Measurements from ENCODE around the gene SVIL. TPM values are rescaled to one million over a fixed set of nuclear protein-coding genes. Genes with fewer than 3 reads are reported as not detected.

Gene SVIL
- total RNA-seq, 1 donor: 12.4 TPM

DNA sequence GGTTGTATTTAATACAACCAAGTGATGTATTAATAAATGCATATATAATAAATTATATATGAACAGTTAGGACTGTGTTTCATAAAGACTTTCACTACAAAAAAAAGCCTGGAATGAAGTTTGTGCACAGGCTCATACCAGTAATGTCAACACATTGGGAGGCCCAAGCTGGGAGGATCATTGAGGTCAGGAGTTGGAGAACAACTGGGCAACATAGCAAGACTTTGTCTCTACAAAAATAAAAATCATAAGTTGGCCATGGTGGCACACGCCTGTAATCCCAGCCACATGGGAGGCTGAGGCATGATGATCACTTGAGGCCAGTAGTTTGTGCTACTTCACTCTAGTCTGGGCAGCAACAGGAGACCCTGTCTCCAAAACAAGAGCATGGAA is 15.8 kb upstream of the SVIL start:
- no peak for DNase-seq (ENCODE audit: low read depth in 2 of 3, low spot score in 2 of 3)

DNA sequence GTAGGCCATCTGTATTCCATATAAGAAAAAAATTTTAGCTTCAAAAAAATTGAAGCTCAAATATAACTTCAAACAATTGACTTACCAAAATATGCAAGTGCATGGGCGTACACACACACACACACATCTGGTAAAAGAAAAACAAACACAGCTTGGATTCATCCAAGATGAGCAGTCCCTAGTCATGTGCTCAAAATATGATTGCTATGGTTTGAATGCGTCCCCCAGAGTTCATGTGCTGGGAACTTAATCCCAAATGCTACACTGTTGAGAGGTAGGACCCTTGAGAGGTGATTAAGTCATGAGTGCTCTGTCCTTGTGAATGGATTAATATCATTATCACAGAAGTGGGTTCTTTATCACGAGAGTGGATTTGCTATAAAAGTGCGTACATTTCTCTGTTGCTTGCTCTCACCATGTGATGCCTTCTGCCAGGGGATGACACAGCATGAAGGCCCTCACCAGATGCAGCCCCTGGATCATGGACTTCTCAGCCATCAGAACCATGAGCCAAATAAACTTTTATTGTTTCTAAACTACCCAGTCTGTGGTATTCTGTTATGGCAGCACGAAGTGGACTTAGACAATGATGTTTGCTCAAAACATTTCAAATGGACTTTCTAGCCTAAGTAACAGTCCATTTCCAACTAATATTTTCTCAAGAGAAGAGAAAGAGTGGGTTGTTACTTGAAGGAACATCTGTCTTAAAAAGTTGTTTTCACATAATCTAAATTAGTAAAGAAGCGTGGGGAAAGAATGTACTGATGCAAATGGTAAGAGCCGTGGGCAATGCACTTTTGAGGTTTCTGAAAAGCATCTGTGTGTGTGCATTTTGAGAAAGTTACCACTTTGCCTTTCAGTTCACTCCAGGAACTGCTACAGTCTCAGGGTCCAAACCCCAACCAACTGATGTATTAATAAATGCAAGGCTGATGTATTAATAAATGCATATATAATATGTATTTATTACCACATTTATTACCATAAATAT is 15.1 kb upstream of the SVIL start:
- no peak for DNase-seq (ENCODE audit: low read depth in 2 of 3, low spot score in 2 of 3)

DNA sequence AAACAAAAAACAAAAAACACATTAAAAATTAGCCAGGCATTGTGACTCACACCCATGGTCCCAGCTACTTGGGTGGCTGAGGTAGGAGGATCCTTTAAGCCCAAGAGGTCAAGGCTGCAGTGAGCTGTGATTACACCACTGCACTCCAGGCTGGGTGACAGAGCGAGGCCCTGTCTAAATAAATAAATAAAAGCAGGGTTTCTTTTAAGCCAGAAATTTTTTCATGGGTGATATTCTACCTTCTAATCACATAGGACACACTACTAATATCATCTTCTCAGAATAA is 14.2 kb upstream of the SVIL start:
- no peak for DNase-seq (ENCODE audit: low read depth in 2 of 3, low spot score in 2 of 3)

GRCh38 chr10:29648114-29648982 is 13.6 kb upstream of the SVIL start:
- peak in 2 of 3 donors; percentile 14 to 18 for DNase-seq (ENCODE audit: low read depth in 2 of 3, low spot score in 2 of 3)

- no peak for DNase-seq (ENCODE audit: low read depth in 2 of 3, low spot score in 2 of 3)
Observed at GRCh38 chr10:29647478-29647877, 12.7 kb upstream of the SVIL start.

DNA sequence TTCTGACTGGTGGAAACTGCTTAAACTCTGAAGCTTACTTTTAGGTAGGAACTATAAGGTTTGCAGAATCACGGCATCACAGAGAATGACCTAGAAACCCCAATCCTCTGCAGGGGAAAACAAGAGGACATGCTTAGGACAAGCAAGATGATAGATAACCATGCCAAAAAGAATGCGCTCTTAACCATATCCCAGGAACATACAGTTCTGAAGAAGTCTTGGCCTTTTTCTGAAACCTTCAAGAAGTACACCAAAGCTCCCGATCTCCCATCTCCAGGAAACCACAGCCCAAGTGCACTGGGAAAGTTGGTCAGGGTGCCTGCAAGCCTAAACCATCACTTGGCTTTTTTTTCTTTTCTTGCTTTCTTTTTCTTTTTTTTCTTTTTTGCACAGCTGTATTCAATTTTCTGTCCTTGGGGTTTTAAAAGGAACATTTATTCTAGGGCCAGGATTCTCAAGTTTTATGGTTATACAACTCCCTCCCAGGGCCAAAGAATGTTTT is 12.2 kb upstream of the SVIL start:
- no peak for DNase-seq (ENCODE audit: low read depth in 2 of 3, low spot score in 2 of 3)

DNA sequence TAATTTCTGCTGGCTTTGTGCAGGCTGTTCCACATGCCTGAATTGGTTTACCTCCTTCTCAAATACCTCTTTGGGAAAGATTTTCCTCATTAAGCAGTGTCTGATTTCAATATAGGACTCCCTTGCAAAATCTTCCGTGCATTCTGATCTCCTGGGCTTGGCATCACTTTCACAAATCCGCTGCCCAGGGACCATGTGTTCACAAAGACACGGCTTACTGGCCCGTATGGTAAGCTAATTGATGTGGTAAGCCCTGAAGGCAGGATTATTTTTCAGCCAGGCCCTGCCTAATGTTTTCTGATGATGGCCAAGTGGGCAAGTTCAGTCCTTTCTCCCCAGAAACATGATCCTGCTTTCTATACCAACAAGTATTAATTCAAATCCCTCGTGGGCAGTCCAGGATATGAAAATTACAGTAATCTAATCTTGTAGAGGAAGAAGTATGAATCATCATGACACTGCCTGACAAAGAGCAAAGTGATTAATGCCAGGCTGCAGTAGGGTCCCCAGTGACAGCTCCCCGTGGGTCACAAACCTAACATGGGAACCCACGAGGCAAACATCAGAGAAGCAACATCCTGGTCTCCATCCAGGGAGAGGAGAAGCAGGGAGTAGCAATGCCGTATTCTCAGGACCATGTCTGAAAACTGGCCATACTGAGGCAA is 11.6 kb upstream of the SVIL start:
- DNase-seq (ENCODE audit: low read depth in 2 of 3, low spot score in 2 of 3): peak in 1 of 3 donors; percentile 15

- DNase-seq (ENCODE audit: low read depth in 2 of 3, low spot score in 2 of 3): no peak
Observed at GRCh38 chr10:29643771-29644501, 9.2 kb upstream of the SVIL start.

GRCh38 chr10:29642990-29643389 is 8.2 kb upstream of the SVIL start:
- DNase-seq (ENCODE audit: low read depth in 2 of 3, low spot score in 2 of 3): no peak

- DNase-seq (ENCODE audit: low read depth in 2 of 3, low spot score in 2 of 3): no peak
Observed at GRCh38 chr10:29637537-29637936, 2.8 kb upstream of the SVIL start.

DNA sequence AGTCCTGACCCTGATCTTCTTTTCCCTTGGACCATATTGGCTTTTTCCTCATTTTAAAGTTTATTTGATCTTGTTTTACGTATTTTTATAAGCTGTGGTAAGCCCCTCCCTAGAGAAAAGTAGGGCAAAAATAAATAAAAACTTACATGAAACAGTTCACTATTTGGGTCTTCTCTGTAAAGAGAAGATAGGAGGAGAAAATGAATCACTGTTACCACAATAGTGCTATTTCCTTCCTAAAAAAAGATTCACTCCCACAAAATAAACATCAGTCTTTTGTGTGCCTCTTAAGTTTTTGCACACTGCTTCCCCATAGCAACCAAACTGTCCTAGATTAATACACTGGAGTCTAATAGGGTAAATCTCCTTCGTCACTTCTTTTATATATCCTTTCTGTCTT is 1.4 kb upstream of the SVIL start:
- DNase-seq (ENCODE audit: low read depth in 2 of 3, low spot score in 2 of 3): peak in 2 of 3 donors; percentile 40 to 64

GRCh38 chr10:29635711-29636144 is 957 bp upstream of the SVIL start:
- no peak for DNase-seq (ENCODE audit: low read depth in 2 of 3, low spot score in 2 of 3)

DNA sequence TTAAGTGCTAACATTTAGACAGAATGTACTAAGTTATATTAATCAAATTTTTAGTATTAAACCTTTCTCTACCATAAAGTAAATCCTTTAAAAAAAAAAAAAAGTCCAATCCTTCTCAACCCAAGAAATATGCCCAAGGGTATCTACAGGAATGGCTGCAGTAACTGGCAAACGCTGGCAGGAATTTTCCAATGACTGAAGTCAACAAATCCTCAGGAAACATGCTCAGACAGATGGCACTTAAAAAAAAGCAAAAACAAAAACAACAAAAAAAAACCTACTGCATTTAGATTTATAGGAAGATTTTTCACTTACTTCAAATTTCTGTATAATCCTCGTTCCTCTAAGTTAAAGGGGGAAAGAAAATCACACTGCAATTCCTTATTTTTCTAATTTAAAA is 666 bp downstream of the SVIL start:
- no peak for DNase-seq (ENCODE audit: low read depth in 2 of 3, low spot score in 2 of 3)

GRCh38 chr10:29631049-29631339 is 3.8 kb downstream of the SVIL start:
- DNase-seq (ENCODE audit: low read depth in 2 of 3, low spot score in 2 of 3): no peak

GRCh38 chr10:29630205-29631048 is 4.3 kb downstream of the SVIL start:
- DNase-seq (ENCODE audit: low read depth in 2 of 3, low spot score in 2 of 3): peak in 1 of 3 donors; percentile 6

DNA sequence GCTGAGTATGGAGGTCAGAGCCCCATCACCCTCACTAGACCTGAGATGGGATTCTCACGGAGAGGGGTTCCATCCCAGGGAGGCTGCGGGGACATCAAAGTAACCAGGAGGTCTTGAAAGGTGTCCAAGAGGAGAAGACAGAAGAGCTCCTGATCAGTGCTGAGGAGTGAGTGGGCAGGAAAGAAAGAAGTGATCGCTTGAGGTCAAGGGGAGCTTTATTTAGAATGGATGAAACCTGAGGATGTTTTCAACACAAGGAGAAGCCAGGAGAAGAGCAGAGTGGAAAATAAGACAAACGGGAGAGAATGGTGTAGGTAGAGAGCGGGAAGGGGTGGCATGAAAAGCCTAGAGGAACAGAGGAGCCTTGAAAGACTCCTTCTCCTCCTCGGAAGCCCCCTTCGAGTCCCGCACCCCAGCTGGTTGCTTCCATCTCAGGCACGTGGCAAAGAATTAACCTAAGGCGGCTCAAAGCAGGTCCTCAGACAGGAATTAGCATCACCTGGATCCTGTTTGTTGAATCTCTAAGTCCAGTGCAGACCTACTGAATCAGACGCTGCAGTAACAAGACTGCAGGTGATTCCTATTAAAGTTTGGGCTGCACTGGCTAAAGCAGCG is 5.8 kb downstream of the SVIL start:
- DNase-seq (ENCODE audit: low read depth in 2 of 3, low spot score in 2 of 3): no peak

DNA sequence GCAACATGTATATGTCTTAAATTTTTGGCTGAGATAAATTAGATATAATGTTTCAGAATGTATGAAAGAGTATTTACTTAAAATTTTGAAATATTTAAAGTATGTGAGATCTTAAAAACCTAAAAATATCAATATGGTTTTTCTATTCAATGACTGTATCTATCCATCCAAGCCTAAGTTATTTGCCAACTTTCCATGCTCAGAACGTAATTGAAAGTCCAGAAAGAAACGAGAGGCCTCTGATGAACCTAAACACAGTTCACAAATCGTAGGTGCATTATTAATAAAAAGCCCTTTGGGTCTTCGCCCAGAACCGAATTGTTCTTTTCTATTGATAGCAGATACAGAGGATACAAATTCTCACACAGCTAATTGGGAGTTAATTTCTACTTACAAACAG is 6.5 kb downstream of the SVIL start:
- no peak for DNase-seq (ENCODE audit: low read depth in 2 of 3, low spot score in 2 of 3)

DNA sequence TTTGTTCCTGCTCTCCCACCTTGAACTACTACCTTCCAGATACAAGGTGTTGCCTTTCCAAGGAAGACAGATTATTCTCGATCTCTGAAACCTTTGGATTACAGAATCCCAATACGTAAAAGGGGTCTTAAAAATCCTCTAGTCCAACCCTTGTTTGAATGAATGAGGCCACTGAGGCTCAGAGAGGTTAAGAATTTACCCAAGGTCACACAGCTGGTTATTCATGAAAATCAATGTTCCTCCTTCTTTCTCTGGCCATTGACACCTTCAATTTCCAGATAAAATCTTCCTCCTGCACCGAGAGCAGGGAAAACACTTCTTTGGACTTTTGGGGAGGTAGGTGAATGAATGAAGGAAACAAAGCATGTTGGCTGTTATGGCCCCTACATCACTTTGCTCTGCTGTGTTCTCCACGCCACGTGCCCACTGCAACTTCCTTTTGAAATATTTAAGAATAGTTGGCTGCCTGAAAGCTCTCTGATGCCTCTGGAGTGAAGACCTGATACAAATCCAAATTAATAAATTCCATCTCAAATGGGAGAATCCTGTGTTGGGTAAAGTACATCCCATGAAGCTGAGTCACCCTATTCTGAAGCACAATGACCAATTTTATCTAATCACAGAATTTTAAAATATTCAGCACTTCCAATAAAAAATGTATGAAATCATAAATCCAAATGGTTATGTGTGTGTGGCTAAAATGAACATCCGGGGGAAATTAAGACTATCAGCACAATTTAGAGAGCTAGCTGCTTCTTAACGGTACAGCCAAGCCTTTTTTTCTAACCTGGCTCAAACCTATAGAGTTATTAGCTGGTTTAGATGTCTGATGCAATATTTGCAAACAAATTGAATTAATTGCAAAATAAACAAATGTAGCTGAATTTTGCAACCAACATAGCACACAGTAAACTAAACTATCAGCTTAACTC is 7.3 kb downstream of the SVIL start:
- DNase-seq (ENCODE audit: low read depth in 2 of 3, low spot score in 2 of 3): no peak

Measured in hematopoietic multipotent progenitor cell (in vitro differentiated cells).